Tongue (tissue), 2 donors: ENCODE results near the gene PRSS27. TPM values are rescaled to one million over a fixed set of nuclear protein-coding genes. Genes with fewer than 3 reads are reported as not detected.
A peak's percentile ranks its signal among the peaks of the same experiment; 100 is the strongest.

Experiments used
- DNase-seq: peaks from one replicate; pipeline ENCODE4 v3.0.0-alpha.2; 2015
- total RNA-seq: library from RNA; depleted of rRNA; stranded (reverse); fragments of >200 nt; gene quantifications from one replicate; pipeline ENCODE4 v1.2.3, GENCODE V29; 2014

Gene PRSS27
- 3.5 TPM for total RNA-seq

DNA sequence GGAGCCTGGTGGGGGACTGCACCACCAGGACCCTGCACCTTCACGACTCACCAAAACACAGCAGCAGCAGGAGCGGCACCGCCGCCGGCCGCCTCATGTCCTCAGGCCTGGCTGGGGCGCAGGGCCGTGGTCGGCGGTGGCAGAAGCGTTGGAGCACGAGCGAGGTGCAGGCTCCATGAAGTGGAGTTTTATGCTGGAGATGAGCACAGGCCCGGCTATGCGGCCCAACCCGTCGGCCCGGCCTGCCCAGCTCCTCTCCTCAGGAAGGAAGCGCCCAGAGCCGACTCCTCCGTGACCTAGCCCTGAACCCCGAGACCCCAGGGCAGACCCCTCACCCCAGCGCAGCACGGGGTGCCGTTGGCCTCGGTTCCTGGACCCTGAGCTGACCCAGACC lies at the start of gene PRSS27:
PRSS27 (minus strand) TSS at position 161 of the 394 bp plus-strand sequence; CDS start at position 97, 64 bp downstream.
- DNase-seq, result no peak

DNA sequence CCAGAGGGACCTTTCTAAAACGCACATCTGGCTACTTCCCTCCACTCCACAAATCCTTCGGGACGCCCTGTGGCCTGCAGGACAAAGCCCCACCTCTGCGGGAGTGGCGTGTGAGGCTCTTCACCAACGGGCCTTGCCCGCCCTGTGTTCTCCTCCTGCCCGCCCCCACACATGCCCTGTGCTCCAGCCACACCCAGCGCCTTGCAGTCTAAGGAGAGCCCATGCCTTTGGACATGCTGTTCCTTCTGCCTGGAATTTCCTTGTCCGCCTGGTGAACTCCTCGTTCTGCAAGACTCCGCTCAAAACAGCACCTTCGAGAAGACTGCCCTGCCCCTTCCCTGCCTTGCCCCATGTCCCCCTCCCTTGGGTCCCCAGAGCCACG lies 49.6 kb upstream of the PRSS27 start:
- no peak for DNase-seq

DNA sequence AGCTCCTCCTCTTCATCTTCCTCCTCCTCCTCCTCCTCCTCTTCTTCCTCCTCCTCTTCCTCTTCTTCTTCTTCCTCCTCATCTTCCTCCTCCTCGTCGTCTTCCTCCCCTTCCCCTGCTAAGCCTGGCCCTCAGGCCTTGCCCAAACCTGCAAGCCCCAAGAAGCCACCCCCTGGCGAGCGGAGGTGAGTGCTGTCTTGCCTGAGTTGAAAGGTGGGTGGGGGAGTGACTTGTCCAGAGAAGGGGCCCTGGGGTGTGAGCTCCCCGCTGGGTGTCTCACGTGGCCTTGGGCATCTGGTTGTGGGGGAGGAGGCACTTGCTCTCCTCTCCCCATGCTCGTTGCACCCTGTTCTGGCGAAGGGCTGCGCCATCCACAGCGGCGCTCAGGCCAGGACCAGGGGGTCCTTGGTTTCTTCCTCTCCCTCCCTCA lies 49.1 kb upstream of the PRSS27 start:
- no peak for DNase-seq

DNA sequence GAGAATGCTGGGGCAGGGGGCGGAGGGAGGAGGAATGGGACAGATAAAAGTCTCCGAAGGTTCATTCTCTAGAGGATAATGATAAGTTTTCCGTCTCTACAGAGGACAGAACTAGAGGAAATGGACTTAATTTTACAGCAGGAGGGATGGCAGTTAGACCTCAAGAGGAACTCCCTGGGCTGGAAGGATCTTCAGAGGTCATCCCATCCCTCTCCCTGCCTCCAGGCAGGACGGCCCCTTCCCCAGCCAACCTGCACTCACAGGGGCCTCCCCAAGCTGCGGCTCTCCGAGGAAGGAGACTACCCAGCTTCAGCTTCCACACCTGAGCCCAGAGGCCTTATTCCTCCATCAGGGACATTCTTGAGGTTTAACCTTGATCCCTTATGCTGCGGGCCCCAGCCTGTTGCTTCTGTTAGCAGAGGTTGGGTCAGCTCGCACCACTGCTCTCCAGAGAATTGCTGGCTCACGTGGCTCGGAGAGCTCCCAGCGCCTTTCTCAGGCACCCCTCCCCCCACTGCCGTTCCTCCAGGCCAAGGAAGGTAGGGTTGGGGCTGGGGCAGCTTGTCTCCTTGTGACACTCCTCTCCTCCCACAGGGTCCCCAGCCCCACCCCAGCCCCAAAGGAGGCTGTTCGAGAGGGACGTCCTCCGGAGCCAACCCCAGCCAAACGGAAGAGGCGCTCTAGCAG lies 48.5 kb upstream of the PRSS27 start:
- no peak for DNase-seq

DNA sequence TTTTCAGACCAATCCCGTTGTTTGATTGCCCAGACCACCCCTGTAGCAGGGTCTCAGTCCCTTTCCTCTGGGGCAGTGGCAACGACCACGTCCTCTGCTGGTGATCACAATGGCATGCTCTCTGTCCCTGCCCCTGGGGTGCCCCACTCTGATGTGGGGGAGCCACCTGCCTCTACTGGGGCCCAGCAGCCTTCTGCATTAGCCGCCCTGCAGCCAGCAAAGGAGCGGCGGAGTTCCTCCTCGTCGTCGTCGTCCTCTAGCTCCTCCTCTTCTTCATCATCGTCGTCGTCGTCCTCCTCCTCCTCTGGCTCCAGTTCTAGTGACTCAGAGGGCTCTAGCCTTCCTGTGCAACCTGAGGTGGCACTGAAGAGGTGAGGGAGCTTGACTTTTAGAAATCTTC lies 47.9 kb upstream of the PRSS27 start:
- no peak for DNase-seq

DNA sequence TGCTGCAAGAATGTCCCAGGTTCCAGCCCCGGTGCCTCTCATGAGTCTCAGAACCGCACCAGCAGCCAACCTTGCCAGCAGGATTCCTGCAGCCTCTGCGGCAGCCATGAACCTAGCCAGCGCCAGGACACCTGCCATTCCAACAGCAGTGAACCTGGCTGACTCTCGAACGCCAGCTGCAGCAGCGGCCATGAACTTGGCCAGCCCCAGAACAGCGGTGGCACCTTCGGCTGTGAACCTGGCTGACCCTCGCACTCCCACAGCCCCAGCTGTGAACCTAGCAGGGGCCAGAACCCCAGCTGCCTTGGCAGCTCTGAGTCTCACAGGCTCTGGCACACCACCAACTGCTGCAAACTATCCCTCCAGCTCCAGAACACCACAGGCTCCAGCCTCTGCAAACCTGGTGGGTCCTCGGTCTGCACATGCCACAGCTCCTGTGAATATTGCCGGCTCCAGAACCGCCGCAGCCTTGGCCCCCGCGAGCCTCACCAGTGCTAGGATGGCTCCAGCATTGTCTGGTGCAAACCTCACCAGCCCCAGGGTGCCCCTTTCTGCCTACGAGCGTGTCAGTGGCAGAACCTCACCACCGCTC lies 47.2 kb upstream of the PRSS27 start:
- no peak for DNase-seq

DNA sequence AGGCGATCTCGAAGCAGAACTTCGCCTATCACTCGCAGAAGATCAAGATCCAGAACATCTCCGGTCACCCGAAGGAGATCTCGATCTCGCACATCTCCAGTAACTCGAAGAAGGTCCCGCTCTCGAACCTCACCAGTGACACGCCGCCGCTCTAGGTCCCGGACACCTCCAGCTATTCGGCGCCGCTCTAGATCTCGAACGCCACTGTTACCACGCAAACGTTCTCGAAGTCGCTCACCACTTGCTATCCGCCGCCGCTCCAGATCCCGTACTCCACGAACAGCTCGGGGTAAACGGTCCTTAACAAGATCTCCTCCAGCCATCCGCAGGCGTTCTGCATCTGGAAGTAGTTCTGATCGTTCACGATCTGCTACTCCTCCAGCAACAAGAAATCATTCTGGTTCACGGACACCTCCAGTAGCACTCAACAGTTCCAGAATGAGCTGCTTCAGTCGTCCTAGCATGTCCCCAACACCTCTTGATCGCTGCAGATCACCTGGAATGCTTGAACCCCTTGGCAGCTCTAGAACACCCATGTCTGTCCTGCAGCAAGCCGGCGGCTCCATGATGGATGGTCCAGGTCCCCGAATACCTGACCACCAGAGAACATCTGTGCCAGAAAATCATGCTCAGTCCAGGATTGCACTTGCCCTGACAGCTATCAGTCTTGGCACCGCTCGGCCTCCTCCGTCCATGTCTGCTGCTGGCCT lies 46.6 kb upstream of the PRSS27 start:
- DNase-seq, result no peak

DNA sequence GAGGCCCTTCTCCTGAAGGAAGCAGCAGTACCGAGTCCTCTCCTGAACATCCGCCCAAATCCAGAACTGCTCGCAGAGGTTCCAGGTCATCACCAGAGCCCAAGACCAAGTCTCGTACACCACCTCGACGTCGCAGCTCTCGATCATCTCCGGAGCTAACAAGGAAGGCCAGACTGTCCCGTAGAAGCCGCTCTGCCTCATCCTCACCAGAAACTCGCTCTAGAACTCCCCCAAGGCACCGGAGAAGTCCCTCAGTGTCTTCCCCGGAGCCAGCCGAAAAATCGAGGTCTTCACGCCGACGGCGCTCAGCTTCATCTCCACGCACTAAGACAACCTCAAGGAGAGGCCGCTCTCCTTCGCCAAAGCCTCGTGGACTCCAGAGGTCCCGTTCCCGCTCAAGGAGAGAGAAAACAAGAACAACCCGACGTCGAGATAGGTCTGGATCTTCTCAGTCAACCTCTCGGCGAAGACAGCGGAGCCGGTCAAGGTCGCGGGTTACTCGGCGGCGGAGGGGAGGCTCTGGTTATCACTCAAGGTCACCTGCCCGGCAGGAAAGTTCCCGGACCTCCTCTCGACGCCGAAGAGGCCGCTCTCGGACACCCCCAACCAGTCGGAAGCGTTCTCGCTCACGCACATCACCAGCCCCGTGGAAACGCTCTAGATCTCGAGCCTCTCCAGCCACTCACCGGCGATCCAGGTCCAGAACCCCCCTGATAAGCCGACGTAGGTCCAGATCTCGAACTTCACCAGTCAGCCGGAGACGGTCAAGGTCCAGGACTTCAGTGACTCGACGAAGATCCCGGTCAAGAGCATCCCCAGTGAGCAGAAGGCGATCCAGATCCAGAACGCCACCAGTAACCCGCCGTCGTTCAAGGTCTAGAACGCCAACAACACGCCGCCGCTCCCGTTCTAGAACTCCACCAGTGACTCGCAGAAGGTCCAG lies 45.7 kb upstream of the PRSS27 start:
- no peak for DNase-seq

DNA sequence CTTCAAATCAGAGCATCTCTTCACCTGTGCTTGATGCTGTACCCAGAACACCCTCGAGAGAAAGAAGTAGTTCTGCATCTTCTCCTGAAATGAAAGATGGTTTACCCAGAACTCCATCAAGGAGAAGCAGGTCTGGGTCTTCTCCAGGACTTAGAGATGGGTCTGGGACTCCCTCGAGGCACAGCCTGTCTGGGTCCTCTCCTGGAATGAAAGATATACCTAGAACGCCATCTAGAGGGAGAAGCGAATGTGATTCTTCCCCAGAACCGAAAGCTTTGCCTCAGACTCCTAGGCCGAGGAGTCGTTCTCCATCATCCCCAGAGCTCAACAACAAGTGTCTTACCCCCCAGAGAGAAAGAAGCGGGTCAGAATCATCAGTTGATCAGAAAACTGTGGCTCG lies 44.7 kb upstream of the PRSS27 start:
- DNase-seq, result no peak

DNA sequence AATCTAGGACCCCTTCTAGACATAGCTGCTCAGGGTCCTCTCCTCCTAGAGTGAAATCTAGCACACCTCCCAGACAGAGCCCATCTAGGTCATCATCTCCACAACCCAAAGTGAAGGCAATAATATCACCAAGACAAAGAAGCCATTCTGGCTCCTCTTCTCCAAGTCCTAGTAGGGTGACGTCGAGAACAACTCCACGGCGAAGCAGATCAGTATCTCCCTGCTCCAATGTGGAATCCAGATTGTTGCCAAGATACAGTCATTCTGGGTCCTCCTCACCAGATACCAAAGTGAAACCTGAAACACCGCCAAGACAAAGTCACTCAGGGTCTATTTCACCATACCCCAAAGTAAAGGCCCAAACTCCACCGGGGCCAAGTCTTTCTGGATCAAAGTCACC lies 43.1 kb upstream of the PRSS27 start:
- DNase-seq, result no peak

DNA sequence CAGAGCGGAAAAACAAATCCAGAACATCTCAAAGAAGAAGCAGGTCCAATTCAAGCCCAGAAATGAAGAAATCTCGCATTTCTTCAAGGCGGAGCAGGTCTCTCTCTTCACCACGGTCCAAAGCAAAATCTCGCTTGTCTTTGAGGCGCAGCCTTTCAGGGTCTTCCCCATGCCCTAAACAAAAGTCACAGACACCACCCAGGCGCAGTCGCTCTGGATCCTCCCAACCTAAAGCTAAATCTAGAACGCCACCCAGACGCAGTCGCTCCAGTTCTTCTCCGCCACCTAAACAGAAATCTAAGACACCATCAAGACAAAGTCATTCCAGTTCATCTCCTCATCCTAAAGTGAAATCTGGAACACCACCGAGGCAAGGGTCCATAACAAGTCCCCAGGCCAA lies 42.7 kb upstream of the PRSS27 start:
- DNase-seq, result no peak

DNA sequence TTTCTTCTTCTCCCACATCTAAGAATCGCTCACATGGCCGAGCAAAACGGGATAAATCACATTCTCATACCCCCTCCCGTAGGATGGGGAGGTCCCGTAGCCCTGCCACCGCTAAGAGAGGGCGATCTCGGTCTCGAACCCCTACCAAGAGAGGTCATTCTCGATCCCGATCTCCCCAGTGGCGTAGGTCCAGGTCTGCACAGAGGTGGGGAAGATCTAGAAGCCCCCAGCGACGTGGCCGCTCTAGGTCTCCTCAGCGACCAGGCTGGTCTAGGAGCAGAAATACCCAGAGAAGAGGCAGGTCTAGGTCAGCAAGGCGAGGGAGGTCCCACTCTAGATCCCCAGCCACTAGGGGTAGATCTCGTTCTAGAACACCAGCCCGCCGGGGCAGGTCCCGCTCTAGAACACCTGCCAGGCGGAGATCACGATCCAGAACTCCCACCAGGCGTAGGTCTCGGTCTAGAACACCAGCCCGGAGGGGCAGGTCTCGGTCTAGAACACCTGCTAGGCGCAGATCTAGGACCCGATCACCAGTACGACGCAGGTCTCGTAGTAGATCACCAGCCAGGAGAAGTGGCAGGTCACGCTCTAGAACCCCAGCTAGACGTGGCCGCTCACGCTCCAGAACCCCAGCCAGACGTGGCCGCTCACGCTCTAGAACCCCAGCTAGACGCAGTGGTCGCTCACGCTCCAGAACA lies 42.0 kb upstream of the PRSS27 start:
- DNase-seq, result no peak

DNA sequence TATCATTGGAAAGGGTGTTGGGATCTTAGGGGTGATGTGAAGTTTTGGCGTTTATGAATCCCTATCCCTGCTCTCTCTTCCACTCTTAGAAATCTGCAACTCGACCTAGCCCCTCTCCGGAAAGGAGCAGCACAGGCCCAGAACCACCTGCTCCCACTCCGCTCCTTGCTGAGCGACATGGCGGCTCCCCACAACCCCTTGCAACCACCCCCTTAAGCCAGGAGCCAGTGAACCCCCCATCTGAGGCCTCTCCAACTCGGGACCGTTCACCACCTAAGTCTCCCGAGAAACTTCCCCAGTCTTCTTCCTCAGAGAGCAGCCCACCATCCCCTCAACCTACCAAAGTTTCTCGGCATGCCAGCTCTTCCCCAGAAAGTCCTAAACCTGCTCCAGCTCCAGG lies 41.4 kb upstream of the PRSS27 start:
- no peak for DNase-seq

DNA sequence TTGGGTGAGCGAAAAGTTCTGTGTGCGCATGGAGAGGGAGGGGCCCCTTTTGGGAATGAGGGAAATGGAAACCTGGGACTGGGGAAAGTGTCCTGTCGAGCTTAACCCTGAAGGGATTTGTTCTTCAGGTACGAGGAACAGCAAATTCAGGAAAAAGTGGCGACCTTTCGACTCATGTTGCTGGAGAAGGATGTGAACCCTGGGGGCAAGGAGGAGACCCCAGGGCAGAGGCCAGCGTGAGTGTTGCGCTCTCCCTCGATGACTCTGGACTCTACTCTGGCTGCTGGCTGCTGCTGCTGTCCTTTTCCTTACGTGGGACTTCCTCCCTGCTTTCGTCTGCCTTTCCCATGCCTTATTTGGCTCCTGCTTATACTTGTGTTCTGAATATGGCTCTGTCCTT lies 37.3 kb upstream of the PRSS27 start:
- no peak for DNase-seq

DNA sequence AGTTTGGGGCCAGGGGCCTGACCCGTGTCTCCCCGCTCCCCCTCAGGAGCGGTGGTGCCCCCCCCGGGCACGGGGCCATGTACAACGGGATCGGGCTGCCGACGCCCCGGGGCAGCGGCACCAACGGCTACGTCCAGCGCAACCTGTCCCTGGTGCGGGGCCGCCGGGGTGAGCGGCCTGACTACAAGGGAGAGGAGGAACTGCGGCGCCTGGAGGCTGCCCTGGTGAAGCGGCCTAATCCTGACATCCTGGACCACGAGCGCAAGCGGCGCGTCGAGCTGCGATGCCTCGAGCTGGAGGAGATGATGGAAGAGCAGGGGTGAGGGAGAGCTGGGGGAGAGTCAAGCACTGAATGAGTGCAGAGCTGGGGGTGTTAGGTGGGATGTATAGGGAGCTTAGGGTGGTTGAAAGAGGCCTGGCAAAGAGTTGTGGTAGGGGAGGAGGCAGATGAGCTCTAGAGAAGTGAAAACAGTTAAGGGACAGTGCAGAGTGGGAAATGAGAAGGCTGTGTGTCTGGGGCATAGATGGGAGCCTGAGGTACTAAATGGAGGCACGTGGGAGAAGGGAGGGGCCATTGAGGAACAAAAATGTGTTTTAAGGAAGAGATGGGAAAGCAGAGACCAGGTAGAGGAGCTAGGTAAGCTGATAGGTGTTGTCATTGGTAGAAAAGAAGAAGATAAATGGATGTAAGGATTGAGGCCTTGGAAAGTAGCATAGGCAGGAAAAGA lies 36.4 kb upstream of the PRSS27 start:
- no peak for DNase-seq

DNA sequence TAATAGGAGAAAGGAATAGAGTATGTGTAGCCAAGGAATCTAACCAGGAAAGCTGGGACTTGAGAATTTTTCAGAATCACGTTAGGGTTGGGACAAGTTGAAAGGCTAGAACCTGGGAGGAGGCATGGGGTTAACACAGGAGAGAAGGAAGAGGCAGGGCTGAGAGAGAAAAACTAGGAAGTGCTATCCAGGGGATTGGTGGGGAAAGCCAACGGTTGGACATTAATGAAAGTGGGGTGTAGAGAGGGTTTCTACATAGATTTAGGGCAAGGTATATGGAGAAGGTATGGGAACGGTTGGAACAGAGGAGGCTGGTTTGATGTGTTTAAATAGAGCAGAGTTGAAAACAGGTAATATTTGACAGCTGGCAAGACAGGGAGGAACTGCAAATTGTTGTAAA lies 35.1 kb upstream of the PRSS27 start:
- no peak for DNase-seq

DNA sequence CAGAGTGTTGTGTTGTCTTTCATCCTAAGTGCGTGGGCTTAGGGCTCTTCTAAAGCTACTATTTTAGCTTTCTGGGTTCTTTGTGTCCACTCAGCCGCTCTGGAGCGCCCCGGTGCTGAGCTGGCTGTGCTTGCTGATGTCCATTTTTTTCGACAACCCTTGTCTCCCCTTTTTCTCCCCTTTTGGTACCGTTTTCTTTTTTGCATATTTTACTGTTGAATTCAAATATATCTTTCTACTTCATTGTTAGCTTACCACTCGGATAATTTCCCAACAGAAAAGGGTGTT lies 33.7 kb upstream of the PRSS27 start:
- peak; percentile 38 for DNase-seq

DNA sequence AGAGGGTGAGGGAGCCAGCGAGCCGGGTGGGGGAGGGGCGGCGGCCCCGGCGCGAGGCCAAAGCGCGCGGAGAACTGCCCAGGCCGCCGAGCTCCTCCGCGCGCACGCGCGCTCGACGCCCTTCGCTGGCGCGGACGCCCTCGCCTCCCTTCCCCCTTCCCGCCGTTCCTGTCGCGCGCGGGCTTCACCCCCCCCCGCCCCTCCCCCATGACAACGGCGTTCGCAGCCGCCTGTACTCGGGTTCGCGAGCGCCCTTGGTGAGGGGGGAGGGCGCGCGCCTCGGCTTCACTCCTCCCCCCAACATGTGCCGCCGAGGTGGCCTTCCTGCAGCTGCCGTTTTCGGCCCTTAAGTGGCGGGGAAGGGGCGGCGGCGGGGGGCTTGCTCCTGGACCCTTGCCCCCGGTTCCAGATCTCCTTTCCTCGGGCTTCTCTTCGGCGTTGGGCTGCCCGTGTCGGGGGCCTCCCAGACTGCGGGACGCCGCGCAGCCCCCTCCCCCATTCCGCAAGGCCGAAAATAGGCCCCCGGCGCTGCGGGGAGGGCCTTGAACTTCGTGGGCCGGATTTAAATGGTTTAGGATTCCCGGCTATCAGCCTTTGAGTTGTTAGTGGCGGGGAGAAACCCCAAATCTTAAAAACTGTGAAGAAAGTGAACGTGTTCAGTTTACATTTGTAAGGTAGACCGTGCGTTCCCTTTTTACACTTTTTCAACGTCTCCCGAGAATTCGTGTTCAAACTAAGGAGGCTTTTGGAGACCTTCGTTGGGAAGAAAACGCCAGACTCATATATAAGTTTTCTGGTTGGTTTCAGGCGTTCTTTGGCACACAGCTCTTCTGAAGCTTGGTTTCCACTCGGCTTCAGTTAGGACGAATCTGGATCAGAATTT lies 33.1 kb upstream of the PRSS27 start:
- peak; percentile 92 for DNase-seq

DNA sequence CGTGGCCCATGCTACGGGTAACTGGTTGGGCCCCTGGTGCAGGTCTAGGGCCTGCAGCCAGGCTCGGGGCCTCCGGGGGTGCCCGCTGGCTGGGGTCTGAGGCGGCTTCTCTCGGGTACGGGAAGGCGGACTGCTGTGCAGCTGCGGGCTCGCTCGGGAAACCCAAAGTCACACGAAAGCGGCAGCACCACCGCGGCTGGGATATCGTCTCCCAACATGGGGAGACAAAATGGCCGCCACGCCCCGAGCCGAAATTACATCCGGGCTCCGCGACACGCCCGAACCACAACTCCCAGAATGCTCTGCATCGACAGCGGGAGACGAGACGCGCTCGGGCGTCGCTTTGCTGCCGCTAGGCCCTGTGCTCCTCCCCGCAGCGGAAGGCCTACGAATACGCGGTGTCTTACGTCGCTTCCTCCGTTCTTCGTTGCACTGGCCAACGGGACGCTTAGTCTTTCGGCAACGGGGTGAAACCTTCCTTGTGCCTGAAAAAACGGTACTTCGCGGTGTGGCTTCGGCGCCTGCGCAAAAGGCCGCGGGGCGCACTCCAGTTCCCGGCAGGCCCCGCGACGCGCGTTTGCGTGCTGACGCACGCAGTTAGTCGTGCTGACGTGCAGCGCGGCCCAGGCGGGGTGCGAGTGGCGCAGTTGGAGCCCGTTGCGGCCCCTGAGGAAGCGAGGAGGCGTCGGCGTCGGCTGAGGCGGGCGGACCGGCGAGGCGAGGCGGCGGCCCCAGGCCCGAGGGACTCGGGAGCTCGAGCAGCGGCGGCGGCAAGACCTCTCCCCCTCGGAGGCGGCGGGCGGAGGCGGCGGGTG lies 32.2 kb upstream of the PRSS27 start, which contains the start of gene SRRM2:
SRRM2 (plus strand) TSS at position 604 of the 815 bp plus-strand sequence. CDS start 3,727 bp downstream, outside the sequence.
- DNase-seq, result peak; percentile 99
